ENCODE results near the gene EPX.

The EPX gene

GRCh38 chr17:58187063-58187462 lies 5.5 kb upstream of the EPX start:
- DNase-seq = no peak

- no peak for DNase-seq
These were observed 4.9 kb upstream of the EPX start for GRCh38 chr17:58187675-58188074.

- DNase-seq = peak; percentile 39
These were observed 2.9 kb upstream of the EPX start for GRCh38 chr17:58189436-58190146.

- DNase-seq = no peak
These were observed 1.2 kb upstream of the EPX start for GRCh38 chr17:58191241-58191896.

- DNase-seq = no peak
These were observed 1.2 kb downstream of the EPX start for GRCh38 chr17:58193641-58194255.

GRCh38 chr17:58195518-58196123 lies 3.1 kb downstream of the EPX start:
- no peak for DNase-seq

GRCh38 chr17:58196610-58197009 lies 4.1 kb downstream of the EPX start:
- no peak for DNase-seq

- no peak for DNase-seq
These were observed 7.6 kb downstream of the EPX start for GRCh38 chr17:58200024-58200633.

- no peak for DNase-seq
These were observed 10.3 kb downstream of the EPX start for GRCh38 chr17:58202859-58203258.

GRCh38 chr17:58204796-58205195 lies 12.3 kb downstream of the EPX start:
- no peak for DNase-seq

GRCh38 chr17:58205936-58206335 lies 13.4 kb downstream of the EPX start:
- DNase-seq = no peak

- DNase-seq = no peak
These were observed 14.9 kb downstream of the EPX start for GRCh38 chr17:58207451-58207850.

- no peak for DNase-seq
These were observed 15.8 kb downstream of the EPX start for GRCh38 chr17:58208344-58208743.

- no peak for DNase-seq
These were observed 18.4 kb downstream of the EPX start for GRCh38 chr17:58210922-58211321.

GRCh38 chr17:58215685-58216084 lies 23.2 kb downstream of the EPX start:
- no peak for DNase-seq

GRCh38 chr17:58217766-58218165 lies 25.2 kb downstream of the EPX start:
- no peak for DNase-seq

GRCh38 chr17:58219007-58219788 lies 26.7 kb downstream of the EPX start, which contains the start of gene MKS1:
Gene MKS1, minus strand, starts transcription at chr17:58219255. Its CDS starts 25 bp downstream, at chr17:58219230.
- DNase-seq = peak; percentile 87

GRCh38 chr17:58219789-58220183 lies 27.3 kb downstream of the EPX start:
- DNase-seq = no peak

- DNase-seq = no peak
These were observed 31.8 kb downstream of the EPX start for GRCh38 chr17:58224315-58224714.

- DNase-seq = no peak
These were observed 35.2 kb downstream of the EPX start for GRCh38 chr17:58227733-58228132.

- DNase-seq = no peak
These were observed 36.2 kb downstream of the EPX start for GRCh38 chr17:58228679-58229078.

GRCh38 chr17:58229384-58229783 lies 36.9 kb downstream of the EPX start:
- DNase-seq = no peak
